HepG2 (cell line): ENCODE results near the gene PGP. TPM values are rescaled to one million over a fixed set of nuclear protein-coding genes. Genes with fewer than 3 reads are reported as not detected.

Source experiments
- DPF2 ChIP-seq: sonication (generic); formaldehyde crosslinking; IDR thresholded peaks from 2 replicates; pipeline ENCODE4 v1.4.0; 2020; ENCODE audit warnings: mild to moderate bottlenecking, low read depth, missing genetic modification reagents, borderline replicate concordance
- NFYC ChIP-seq: IDR thresholded peaks from 2 replicates; pipeline ENCODE4 v1.6.1; 2016; ENCODE audit warnings: missing genetic modification reagents, missing compliant biosample characterization
- ONECUT2 ChIP-seq: sonication (generic); formaldehyde crosslinking; IDR thresholded peaks from 2 replicates; pipeline ENCODE4 v1.4.0; 2020; ENCODE audit warnings: missing genetic modification reagents
- SCMH1 ChIP-seq: sonication (generic); formaldehyde crosslinking; IDR thresholded peaks from 2 replicates; pipeline ENCODE4 v1.9.0; 2021; ENCODE audit warnings: missing genetic modification reagents, mild to moderate bottlenecking, borderline replicate concordance
- SIN3B ChIP-seq: fragments of 150-350 bp; IDR thresholded peaks from 2 replicates; pipeline ENCODE4 v1.6.1; 2014; ENCODE audit warnings: low read length
- TAF15 ChIP-seq: fragments of 200-400 bp; formaldehyde crosslinking; IDR thresholded peaks from one replicate; pipeline ENCODE4 v1.6.1; 2018; ENCODE audit warnings: mild to moderate bottlenecking, low read depth, low read length; ENCODE audit not compliant: poor library complexity, severe bottlenecking
- TCF12 ChIP-seq, 2 experiments: fragments of 450-650 bp in 1 of 2; sonication (generic) in 1 of 2; formaldehyde crosslinking in 1 of 2; IDR thresholded peaks; 2 replicates each; pipeline versions ENCODE4 v1.6.1 to v1.8.0; 2017 to 2022; ENCODE audit warnings: antibody characterized with exemption in 1 of 2, mild to moderate bottlenecking in 1 of 2, missing genetic modification reagents in 1 of 2, moderate library complexity in 1 of 2
- ZBTB14 ChIP-seq: sonication (generic); formaldehyde crosslinking; IDR thresholded peaks from 2 replicates; pipeline ENCODE4 v1.4.0; 2020; ENCODE audit warnings: missing genetic modification reagents
- ZFP1 ChIP-seq: IDR thresholded peaks from 2 replicates; pipeline ENCODE4 v1.6.1; 2016
- ZFP36L2 ChIP-seq: sonication (generic); formaldehyde crosslinking; IDR thresholded peaks from 2 replicates; pipeline ENCODE4 v1.4.0; 2020; ENCODE audit warnings: missing genetic modification reagents
- ZKSCAN1 ChIP-seq: fragments of 150-350 bp; IDR thresholded peaks from 2 replicates; pipeline ENCODE4 v1.6.1; 2014; ENCODE audit warnings: low read length
- ZMYM2 ChIP-seq: sonication (generic); formaldehyde crosslinking; IDR thresholded peaks from 2 replicates; pipeline ENCODE4 v1.8.0; 2022; ENCODE audit warnings: mild to moderate bottlenecking, missing genetic modification reagents
- ZNF160 ChIP-seq: sonication (generic); formaldehyde crosslinking; IDR thresholded peaks from 2 replicates; pipeline ENCODE4 v1.8.0; 2022; ENCODE audit warnings: mild to moderate bottlenecking, inconsistent platforms, missing genetic modification reagents
- ZNF253 ChIP-seq: sonication (generic); formaldehyde crosslinking; IDR thresholded peaks from 2 replicates; pipeline ENCODE4 v1.8.0; 2022; ENCODE audit warnings: mild to moderate bottlenecking, missing genetic modification reagents, borderline replicate concordance
- ZNF335 ChIP-seq: sonication (generic); formaldehyde crosslinking; IDR thresholded peaks from 2 replicates; pipeline ENCODE4 v1.4.0; 2020; ENCODE audit warnings: missing genetic modification reagents
- ZNF563 ChIP-seq: sonication (generic); formaldehyde crosslinking; IDR thresholded peaks from 2 replicates; pipeline ENCODE4 v1.8.0; 2022; ENCODE audit warnings: mild to moderate bottlenecking, moderate library complexity, missing genetic modification reagents
- ZNF567 ChIP-seq: sonication (generic); formaldehyde crosslinking; IDR thresholded peaks from 2 replicates; pipeline ENCODE4 v1.8.1; 2023; ENCODE audit warnings: mild to moderate bottlenecking, missing genetic modification reagents, borderline replicate concordance
- ZNF660 ChIP-seq: sonication (generic); formaldehyde crosslinking; IDR thresholded peaks from 2 replicates; pipeline ENCODE4 v1.5.1; 2020; ENCODE audit warnings: mild to moderate bottlenecking, low read depth, missing genetic modification reagents, borderline replicate concordance
- ZSCAN5A ChIP-seq: sonication (generic); formaldehyde crosslinking; IDR thresholded peaks from 2 replicates; pipeline ENCODE4 v1.8.0; 2022; ENCODE audit warnings: mild to moderate bottlenecking, missing genetic modification reagents, borderline replicate concordance
- polyA plus RNA-seq, 8 experiments: library from polyadenylated mRNA; depleted of rRNA in 3 of 8; stranded (reverse) in 7 of 8; unstranded in 1 of 8; fragments of >200 nt; fragmentation: Illumina TruSeq in 4 of 8; extraction: Trizol in 4 of 8; gene quantifications; 2 replicates each; pipeline versions ENCODE4 v1.2.1 to v1.2.3, GENCODE V29; 2011 to 2016; ENCODE audit warnings: low read depth in 4 of 8, missing spikeins in 1 of 8, mixed read lengths in 1 of 8; ENCODE audit not compliant: insufficient read depth in 1 of 8
- total RNA-seq, 5 experiments: library from RNA; depleted of rRNA; stranded (reverse); fragments of >200 nt; fragmentation: Illumina TruSeq; extraction: Trizol; gene quantifications; 2 replicates each; pipeline ENCODE4 v1.2.3, GENCODE V29; 2016; ENCODE audit warnings: low read depth in 1 of 5
- TF ChIP-seq, protein P1 (sequence below): sonication (generic); formaldehyde crosslinking; IDR thresholded peaks from 2 replicates; pipeline ENCODE4 v1.9.0; 2022; ENCODE audit warnings: missing genetic modification reagents, mild to moderate bottlenecking, borderline replicate concordance
- TF ChIP-seq, protein P2 (sequence below): sonication (generic); formaldehyde crosslinking; conservative IDR thresholded peaks from 2 replicates; pipeline ENCODE4 v1.4.0; 2020; ENCODE audit warnings: mild to moderate bottlenecking, missing genetic modification reagents, moderate library complexity

Gene PGP
- total and polyA plus RNA-seq, 2 of the 13 experiments (the other 11 are each of a cell fraction or from before 2014, with no cell fraction given) = 7.3 to 18.3 TPM

- TF ChIP-seq ZSCAN5A (no peak), SCMH1 (CRISPR knock-in tag) (no peak), ZMYM2 (CRISPR knock-in tag) (no peak), ZNF563 (CRISPR knock-in tag) (no peak), SIN3B (no peak), ZBTB14 (CRISPR knock-in tag) (no peak), TAF15 (no peak), TCF12 (IDR thresholded peaks at IDR 0.05) (no peak), TCF12 (CRISPR knock-in tag; IDR thresholded peaks at IDR 0.05) (no peak), ZFP1 (CRISPR knock-in tag) (no peak), DPF2 (CRISPR knock-in tag) (0 out of 2 replicates have a peak, but pooled peaks have one; percentile 13), ONECUT2 (no peak), ZNF567 (CRISPR knock-in tag) (0 out of 2 replicates have a peak, but pooled peaks have one; percentile 32), ZNF253 (no peak), NFYC (CRISPR knock-in tag) (no peak), ZKSCAN1 (no peak), ZFP36L2 (CRISPR knock-in tag) (no peak), ZNF335 (CRISPR knock-in tag) (no peak), ZNF660 (no peak), ZNF160 (no peak)
- TF ChIP-seq, protein P1, sequence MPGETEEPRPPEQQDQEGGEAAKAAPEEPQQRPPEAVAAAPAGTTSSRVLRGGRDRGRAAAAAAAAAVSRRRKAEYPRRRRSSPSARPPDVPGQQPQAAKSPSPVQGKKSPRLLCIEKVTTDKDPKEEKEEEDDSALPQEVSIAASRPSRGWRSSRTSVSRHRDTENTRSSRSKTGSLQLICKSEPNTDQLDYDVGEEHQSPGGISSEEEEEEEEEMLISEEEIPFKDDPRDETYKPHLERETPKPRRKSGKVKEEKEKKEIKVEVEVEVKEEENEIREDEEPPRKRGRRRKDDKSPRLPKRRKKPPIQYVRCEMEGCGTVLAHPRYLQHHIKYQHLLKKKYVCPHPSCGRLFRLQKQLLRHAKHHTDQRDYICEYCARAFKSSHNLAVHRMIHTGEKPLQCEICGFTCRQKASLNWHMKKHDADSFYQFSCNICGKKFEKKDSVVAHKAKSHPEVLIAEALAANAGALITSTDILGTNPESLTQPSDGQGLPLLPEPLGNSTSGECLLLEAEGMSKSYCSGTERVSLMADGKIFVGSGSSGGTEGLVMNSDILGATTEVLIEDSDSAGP (CRISPR knock-in tag) = peak; percentile 7; the same call in 1 of the 2 replicates
- TF ChIP-seq, protein P2, sequence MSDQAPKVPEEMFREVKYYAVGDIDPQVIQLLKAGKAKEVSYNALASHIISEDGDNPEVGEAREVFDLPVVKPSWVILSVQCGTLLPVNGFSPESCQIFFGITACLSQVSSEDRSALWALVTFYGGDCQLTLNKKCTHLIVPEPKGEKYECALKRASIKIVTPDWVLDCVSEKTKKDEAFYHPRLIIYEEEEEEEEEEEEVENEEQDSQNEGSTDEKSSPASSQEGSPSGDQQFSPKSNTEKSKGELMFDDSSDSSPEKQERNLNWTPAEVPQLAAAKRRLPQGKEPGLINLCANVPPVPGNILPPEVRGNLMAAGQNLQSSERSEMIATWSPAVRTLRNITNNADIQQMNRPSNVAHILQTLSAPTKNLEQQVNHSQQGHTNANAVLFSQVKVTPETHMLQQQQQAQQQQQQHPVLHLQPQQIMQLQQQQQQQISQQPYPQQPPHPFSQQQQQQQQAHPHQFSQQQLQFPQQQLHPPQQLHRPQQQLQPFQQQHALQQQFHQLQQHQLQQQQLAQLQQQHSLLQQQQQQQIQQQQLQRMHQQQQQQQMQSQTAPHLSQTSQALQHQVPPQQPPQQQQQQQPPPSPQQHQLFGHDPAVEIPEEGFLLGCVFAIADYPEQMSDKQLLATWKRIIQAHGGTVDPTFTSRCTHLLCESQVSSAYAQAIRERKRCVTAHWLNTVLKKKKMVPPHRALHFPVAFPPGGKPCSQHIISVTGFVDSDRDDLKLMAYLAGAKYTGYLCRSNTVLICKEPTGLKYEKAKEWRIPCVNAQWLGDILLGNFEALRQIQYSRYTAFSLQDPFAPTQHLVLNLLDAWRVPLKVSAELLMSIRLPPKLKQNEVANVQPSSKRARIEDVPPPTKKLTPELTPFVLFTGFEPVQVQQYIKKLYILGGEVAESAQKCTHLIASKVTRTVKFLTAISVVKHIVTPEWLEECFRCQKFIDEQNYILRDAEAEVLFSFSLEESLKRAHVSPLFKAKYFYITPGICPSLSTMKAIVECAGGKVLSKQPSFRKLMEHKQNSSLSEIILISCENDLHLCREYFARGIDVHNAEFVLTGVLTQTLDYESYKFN (CRISPR knock-in tag) = peak; percentile 42; the same call in 1 of the 2 replicates
Observed at GRCh38 chr16:2210386-2211365, 4.0 kb downstream of the PGP start, which contains the start of gene BRICD5 (continued).
